Choroid plexus epithelial cell (primary cell): ENCODE data around the gene FPR2.

Experiments
- DNase-seq: peaks from one replicate; pipeline ENCODE4 v3.0.0-alpha.2; 2010; ENCODE audit warnings: low read depth
- H3K4me3 ChIP-seq: 2 replicates; pipeline ENCODE4 v1.5.1; 2011; ENCODE audit warnings: low read depth, mild to moderate bottlenecking, control low read depth, low read length, moderate library complexity
- TF ChIP-seq, protein P1 (sequence below): conservative IDR thresholded peaks from 2 replicates; pipeline ENCODE4 v1.5.1; 2011; ENCODE audit warnings: low read depth, mild to moderate bottlenecking, control low read depth, inconsistent platforms, low read length, moderate library complexity

FPR2 gene

GRCh38 chr19:51740356-51740755, 20.6 kb upstream of the FPR2 start:
- no peak overlapping the region for H3K4me3 ChIP-seq
- TF ChIP-seq, protein P1, sequence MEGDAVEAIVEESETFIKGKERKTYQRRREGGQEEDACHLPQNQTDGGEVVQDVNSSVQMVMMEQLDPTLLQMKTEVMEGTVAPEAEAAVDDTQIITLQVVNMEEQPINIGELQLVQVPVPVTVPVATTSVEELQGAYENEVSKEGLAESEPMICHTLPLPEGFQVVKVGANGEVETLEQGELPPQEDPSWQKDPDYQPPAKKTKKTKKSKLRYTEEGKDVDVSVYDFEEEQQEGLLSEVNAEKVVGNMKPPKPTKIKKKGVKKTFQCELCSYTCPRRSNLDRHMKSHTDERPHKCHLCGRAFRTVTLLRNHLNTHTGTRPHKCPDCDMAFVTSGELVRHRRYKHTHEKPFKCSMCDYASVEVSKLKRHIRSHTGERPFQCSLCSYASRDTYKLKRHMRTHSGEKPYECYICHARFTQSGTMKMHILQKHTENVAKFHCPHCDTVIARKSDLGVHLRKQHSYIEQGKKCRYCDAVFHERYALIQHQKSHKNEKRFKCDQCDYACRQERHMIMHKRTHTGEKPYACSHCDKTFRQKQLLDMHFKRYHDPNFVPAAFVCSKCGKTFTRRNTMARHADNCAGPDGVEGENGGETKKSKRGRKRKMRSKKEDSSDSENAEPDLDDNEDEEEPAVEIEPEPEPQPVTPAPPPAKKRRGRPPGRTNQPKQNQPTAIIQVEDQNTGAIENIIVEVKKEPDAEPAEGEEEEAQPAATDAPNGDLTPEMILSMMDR, result no peak
- DNase-seq, result no peak

- peak; percentile 82 for DNase-seq
Measured at GRCh38 chr19:51742789-51743188, 18.2 kb upstream of the FPR2 start.

GRCh38 chr19:51743405-51743804, 17.6 kb upstream of the FPR2 start:
- peak; percentile 76 for DNase-seq
- H3K4me3 ChIP-seq, result no peak overlapping the region
- TF ChIP-seq, protein P1, result no peak

More at GRCh38 chr19:51742789-51743188, 18.2 kb upstream of the FPR2 start:
- no peak overlapping the region for H3K4me3 ChIP-seq
- TF ChIP-seq, protein P1, result no peak

DNA sequence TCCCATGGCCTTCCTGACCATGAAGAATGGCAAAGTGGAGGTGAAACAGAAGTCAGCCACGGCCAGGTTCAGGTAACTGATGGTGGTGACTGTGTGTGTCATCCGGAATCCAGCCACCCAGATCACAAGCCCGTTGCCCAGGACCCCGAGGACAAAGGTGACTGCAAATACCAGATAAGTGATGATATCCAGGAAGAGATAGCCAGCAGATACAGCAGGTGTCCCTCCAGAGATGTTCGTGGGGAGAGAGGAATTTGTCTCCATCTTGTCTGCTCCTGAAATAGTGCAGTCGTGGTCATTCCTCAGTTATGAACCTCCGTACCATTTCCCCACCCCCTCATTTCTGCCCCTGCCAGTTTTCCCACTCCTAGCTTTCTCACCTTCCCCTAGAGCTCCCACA, 14.2 kb upstream of the FPR2 start:
- H3K4me3 ChIP-seq, result no peak overlapping the region
- DNase-seq, result no peak
- TF ChIP-seq, protein P1, result no peak

DNA sequence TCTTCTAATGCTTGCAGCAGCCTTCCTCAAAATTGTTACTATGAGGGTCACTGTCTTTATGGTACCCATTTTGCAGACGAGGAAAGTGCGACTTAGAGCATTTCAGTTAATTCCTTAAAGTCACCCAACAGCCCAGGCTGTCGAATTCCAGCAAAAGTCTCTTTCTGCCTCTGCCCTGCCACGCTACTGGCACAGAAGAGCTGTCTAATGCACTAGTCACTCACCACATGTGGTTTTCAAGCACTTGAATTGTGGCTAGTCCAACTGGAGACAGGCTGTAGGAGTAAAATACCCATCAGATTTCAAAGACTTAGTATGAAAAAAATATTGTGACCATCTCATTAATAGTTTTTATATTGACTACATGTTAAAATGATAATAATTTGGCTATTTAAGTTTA, 11.0 kb upstream of the FPR2 start:
- DNase-seq, result peak; percentile 62
- no peak overlapping the region for H3K4me3 ChIP-seq
- TF ChIP-seq, protein P1, result no peak

DNA sequence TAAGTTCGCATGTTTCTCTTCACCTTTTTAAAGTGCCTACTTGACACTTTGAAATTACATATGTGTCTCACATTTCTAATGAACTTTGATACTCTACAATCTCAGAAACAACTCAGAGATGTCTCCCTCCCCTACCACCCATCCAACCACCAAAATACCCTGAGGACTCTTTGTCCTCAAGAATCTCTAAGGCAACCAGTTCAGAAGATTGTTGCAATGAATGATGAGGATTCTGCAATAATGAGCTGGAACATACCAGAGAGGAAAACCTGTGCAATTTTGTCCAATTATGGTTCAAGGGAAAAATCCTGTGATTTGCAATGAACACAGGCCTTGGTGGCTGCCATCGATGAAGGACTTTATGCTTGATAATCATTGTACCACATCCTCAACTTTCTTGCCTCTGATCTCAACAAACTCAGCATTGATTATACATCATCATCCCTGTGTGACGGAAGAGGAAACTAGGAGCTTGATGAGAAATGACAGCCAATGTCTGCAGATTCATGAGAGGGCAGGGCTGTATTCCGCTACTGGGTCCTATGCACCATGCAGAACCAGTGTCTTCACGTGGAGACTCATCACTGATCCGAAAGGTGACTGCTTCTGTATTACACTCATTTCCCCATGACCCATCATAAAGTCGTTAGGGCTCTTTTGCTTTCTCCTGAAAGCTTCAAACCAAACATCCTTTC, 10.4 kb upstream of the FPR2 start:
- TF ChIP-seq, protein P1, result no peak
- H3K4me3 ChIP-seq, result no peak overlapping the region
- peak; percentile 87 for DNase-seq

- DNase-seq, result peak; percentile 91
- TF ChIP-seq, protein P1, result no peak
- no peak within 1 kb of the TSS for H3K4me3 ChIP-seq
Measured at GRCh38 chr19:51751655-51752054, 9.3 kb upstream of the FPR2 start, which contains the start of gene FPR1. Gene FPR1, minus strand, starts transcription at chr19:51751878. Its CDS starts 4,884 bp downstream, at chr19:51746994.
